PFSK-1 (cell line): Measurements from ENCODE around the gene GPRC5C.

ENCODE experiments used
- POLR2AphosphoS5 ChIP-seq: IDR thresholded peaks from 2 replicates; pipeline ENCODE4 v1.6.1; 2012; ENCODE audit warnings: low read depth, mild to moderate bottlenecking, control low read depth, low read length, moderate library complexity
- REST ChIP-seq, 2 experiments: IDR thresholded peaks; 2 replicates each; pipeline versions ENCODE4 v1.6.1 to v1.8.0; 2011 to 2012; ENCODE audit warnings: low read depth in 2 of 2, low read length in 2 of 2, control low read depth in 1 of 2, inconsistent platforms in 1 of 2, mild to moderate bottlenecking in 1 of 2, moderate library complexity in 1 of 2; ENCODE audit not compliant: insufficient read depth in 1 of 2
- TAF1 ChIP-seq: IDR thresholded peaks from 2 replicates; pipeline ENCODE4 v1.6.1; 2012; ENCODE audit warnings: low read length, control low read depth, borderline replicate concordance; ENCODE audit not compliant: insufficient read depth

GRCh38 chr17:74441537-74441936 is 9.6 kb downstream of the GPRC5C start:
- no peak for TF ChIP-seq TAF1
- no peak for TF ChIP-seq POLR2AphosphoS5
- no peak for TF ChIP-seq REST (IDR thresholded peaks at IDR 0.05; ENCODE audit: insufficient read depth in 1 of 2, low read depth in 2 of 2, low read length in 2 of 2)
